Stomach (tissue), 4 donors: ENCODE results near the gene SLC35F3.

Experiments used
- CTCF ChIP-seq, 7 experiments: fragments of 450-650 bp in 4 of 7; fragments of 200-600 bp in 3 of 7; sonication (generic) in 3 of 7; IDR thresholded peaks; one replicate each; pipeline ENCODE4 v1.5.1; 2016 to 2019; ENCODE audit warnings: antibody characterized with exemption in 7 of 7, control low read depth in 2 of 7, mild to moderate bottlenecking in 1 of 7
- POLR2A ChIP-seq, 4 donors: fragments of 450-650 bp; IDR thresholded peaks; one replicate each; pipeline ENCODE4 v1.6.1; 2016; ENCODE audit warnings: antibody characterized with exemption in 4 of 4, control low read depth in 2 of 4, mild to moderate bottlenecking in 1 of 4, moderate library complexity in 1 of 4
- POLR2AphosphoS5 ChIP-seq, 3 donors: sonication (generic); formaldehyde crosslinking; IDR thresholded peaks; one replicate each; pipeline ENCODE4 v1.6.1; 2016; ENCODE audit warnings: antibody characterized with exemption in 3 of 3

- TF ChIP-seq CTCF (IDR thresholded peaks at IDR 0.05): no peak
- TF ChIP-seq POLR2AphosphoS5 (IDR thresholded peaks at IDR 0.05): no peak
- no peak for TF ChIP-seq POLR2A (IDR thresholded peaks at IDR 0.05)
Observed at GRCh38 chr1:233960386-233960785, 55.9 kb downstream of the SLC35F3 start.
